ENCODE data around the gene LCTL.

DNA sequence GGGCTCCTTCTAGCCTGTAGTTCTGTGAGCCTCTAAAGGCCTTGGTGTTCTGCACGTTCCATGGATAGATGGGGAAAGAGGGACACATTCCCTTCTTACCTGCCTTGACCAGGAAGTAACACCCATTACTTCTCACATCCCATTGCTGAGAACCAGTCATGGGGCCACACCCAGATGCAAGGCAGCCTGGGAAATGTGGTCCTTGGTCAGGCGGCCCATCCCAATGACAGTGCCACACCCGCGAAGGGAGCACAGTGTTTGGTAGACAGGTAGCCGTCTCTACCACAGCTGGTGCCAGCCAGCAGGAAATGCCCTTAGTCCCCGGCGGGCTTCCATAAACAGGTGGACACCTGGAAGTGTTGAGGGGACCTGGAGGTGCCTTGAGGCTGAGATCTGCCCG is 23.2 kb upstream of the LCTL start:
- TF ChIP-seq, protein P1, sequence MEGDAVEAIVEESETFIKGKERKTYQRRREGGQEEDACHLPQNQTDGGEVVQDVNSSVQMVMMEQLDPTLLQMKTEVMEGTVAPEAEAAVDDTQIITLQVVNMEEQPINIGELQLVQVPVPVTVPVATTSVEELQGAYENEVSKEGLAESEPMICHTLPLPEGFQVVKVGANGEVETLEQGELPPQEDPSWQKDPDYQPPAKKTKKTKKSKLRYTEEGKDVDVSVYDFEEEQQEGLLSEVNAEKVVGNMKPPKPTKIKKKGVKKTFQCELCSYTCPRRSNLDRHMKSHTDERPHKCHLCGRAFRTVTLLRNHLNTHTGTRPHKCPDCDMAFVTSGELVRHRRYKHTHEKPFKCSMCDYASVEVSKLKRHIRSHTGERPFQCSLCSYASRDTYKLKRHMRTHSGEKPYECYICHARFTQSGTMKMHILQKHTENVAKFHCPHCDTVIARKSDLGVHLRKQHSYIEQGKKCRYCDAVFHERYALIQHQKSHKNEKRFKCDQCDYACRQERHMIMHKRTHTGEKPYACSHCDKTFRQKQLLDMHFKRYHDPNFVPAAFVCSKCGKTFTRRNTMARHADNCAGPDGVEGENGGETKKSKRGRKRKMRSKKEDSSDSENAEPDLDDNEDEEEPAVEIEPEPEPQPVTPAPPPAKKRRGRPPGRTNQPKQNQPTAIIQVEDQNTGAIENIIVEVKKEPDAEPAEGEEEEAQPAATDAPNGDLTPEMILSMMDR (IDR thresholded peaks at IDR 0.05), result no peak
- TF ChIP-seq POLR2A (IDR thresholded peaks at IDR 0.05), result no peak

All from sigmoid colon (tissue), 3 donors.